HG03342 (cell line): ENCODE results near the gene SCMH1.
"Not testable (repeated sequence)": the region's sequence is repeated elsewhere in the genome, so short reads cannot be mapped to it uniquely, and the experiment has no call there.

ENCODE experiments used
- ATAC-seq: cut with Tn5 transposase; IDR thresholded peaks from one replicate; pipeline ENCODE4 v1.9.1; 2021; ENCODE audit warnings: mild to moderate bottlenecking, moderate library complexity; ENCODE audit not compliant: unreplicated experiment

Gene SCMH1

GRCh38 chr1:41158147-41158875 is 83.8 kb downstream of the SCMH1 start:
- ATAC-seq, result no peak

- ATAC-seq, result no peak
Measured at GRCh38 chr1:41155105-41155504, 87.0 kb downstream of the SCMH1 start.

DNA sequence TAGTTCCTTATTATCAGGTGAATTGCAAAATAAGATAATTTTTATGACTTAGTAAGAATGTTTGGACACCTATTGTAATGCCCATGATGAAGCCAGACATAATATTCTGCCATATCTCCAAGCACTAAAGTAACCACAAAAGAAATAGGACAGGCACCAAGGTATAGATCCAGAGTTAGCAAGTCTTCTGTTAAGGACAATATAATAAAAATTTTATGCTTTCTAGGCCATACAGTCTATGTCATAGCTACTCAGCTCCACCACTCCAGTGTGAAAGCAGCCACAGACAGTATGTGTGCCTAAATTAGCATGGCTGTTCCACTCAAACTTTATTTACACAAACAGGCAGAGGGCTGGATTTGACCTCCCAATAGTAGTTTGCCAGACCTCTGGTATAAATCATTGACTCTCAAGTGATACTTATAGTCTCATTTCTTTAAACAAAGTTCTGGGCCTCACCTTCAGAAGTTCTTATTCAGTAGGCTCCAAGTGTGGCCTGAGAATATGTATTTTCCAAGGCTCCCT is 88.3 kb downstream of the SCMH1 start:
- ATAC-seq, result no peak

- ATAC-seq, result no peak
Measured at GRCh38 chr1:41152622-41153044, 89.5 kb downstream of the SCMH1 start.

GRCh38 chr1:41151846-41152245 is 90.3 kb downstream of the SCMH1 start:
- ATAC-seq, result no peak

DNA sequence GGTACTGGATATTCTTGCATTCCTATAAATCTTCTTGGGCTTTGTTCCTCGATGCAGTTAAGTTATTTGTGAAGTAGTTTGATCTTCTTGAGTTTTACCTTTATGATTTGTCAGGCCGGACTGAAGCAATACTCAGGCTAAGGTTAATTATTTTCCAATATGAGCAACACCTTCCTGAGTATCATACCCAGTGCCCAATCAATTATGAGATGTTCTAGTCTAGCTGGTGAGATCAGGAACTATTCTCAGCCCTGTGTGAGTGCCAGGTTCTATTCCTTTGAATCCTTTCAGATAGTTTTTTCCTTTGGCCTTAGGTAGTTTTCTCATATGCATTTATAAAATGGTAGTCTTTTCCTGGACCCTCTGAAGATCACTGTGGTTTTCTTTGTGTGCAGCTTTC is 92.5 kb downstream of the SCMH1 start:
- ATAC-seq, result no peak

DNA sequence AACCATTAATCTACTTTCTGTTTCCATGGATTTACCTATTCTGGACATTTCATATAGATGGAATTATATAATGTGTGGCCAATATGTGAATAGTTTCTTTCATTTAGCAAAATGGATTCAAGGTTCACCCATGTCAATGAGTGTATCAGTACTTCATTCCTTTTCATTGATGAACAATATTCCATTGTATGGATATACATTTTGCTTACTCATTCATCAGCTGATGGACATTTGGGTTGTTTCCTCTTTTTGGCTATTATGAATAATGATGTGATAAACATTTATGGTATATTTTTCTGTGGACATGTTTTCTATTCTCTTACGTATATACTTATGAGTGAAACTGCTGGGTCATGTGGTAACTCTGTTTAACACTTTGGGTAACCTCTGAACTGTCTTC is 97.8 kb downstream of the SCMH1 start:
- no peak for ATAC-seq

GRCh38 chr1:41138549-41138948 is 103.6 kb downstream of the SCMH1 start:
- no peak for ATAC-seq

GRCh38 chr1:41135196-41135947 is 106.7 kb downstream of the SCMH1 start:
- no peak for ATAC-seq

- ATAC-seq, result not testable (repeated sequence)
Measured at GRCh38 chr1:41134325-41134724, 107.8 kb downstream of the SCMH1 start.

GRCh38 chr1:41122851-41123518 is 119.1 kb downstream of the SCMH1 start:
- ATAC-seq, result no peak

DNA sequence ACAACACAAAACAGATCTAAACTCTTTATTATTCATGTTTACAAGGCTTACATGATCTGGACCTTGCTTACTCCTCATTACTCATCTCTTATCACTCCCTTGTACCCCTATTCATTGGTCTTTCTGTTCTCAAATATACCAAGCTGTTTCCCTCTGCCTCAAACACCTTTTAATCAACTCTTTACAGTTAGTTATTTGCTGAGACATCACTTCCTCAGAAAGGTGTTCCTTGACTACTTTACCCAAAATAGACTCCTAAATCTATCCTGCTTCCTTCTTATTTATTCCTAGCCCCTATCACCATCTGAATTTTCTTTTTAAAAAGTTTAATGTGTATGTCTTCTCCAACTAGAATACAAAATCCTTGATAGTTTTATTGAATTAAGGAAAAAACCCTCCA is 120.0 kb downstream of the SCMH1 start:
- ATAC-seq, result no peak

- no peak for ATAC-seq
Measured at GRCh38 chr1:41118645-41119044, 123.5 kb downstream of the SCMH1 start.

DNA sequence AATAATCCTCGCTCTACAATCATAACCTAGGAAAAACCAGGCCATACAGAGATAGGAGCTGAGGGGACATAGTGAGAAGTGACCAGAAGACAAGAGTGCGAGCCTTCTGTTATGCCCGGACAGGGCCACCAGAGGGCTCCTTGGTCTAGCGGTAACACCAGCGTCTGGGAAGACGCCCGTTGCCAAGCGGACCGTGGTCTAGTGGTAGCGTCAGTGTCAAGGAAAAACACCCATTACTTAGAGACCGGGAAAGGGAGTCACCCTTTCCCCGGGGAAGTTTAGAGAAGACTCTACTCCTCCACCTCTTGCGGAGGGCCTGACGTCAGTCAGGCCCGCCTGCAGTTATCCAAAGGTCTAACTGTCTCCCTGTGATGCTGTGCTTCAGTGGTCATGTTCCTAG is 124.9 kb downstream of the SCMH1 start:
- not testable (repeated sequence) for ATAC-seq

DNA sequence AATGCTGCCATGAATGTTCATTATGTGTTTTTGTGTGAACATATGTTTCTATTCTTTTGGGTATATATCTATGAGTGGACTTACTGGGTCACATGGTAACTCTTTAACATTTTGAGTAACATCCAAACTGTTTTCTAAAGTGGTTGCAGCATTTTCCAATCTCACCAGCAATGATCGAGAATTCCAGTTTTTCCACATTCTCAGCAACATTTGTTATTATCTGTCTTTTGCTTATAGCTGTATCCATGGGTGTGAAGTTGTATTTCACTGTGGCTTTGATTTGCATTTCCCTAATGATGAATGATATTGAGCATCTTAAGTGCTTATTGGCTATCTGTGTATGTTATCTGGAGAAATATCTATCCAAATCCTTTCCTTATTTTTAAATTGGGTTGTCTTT is 131.4 kb downstream of the SCMH1 start:
- no peak for ATAC-seq

GRCh38 chr1:41110286-41110685 is 131.8 kb downstream of the SCMH1 start:
- ATAC-seq, result no peak

- no peak for ATAC-seq
Measured at GRCh38 chr1:41109310-41110197, 132.6 kb downstream of the SCMH1 start.

GRCh38 chr1:41108696-41109275 is 133.3 kb downstream of the SCMH1 start:
- no peak for ATAC-seq

DNA sequence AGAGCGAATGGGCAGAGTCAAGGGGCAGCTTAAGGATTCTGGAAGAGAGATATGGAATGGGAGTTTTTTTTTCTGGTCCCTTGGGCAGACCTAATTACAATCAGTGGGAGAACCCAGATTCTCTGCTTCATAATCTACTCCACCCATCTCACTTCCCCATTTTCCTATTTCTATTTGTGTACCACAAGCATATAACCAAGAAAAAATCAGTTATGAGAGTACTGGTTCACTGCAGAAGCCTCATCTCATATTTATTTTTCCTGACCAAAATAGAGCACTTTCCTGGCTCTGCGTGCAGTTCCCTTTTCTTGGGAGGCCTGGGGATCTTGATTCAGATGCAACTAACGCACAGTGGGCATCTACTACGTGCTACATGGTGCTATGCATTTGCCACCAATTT is 138.3 kb downstream of the SCMH1 start:
- no peak for ATAC-seq

DNA sequence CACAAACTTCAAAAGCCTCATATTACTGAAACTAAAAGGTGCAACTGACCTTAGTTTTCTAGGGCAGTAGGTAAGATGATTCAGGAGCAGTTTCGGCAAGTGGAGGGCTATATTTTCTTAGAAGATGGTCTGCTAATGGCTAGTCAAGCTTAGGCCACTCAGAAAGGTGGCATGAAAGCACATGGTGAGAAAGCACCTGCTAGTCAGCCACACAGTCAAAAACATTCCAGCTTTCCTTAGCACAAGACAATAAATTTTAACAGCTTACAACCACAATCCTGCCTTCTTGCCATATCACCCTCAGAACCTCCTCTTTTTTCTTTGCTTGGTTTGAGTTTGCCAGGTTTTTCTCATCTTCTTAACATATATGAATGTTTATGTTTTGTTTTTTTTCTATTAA is 139.5 kb downstream of the SCMH1 start:
- ATAC-seq, result no peak
